Common myeloid progenitor, CD34-positive (primary cell): ENCODE data around the gene TMEM176A.

Source experiments
- CTCF ChIA-PET: fragments of 350-600 bp; sonication (Branson Sonifier 250); formaldehyde crosslinking; loops from one replicate; lab custom pipeline; 2021; ENCODE audit warnings: antibody characterized with exemption; lab: Charles Lee
- POLR2A ChIA-PET: fragments of 350-600 bp; sonication (Branson Sonifier 250); formaldehyde crosslinking; loops from one replicate; lab custom pipeline; 2021; ENCODE audit warnings: antibody characterized with exemption; lab: Charles Lee
- DNase-seq, 3 donors: peaks; one replicate each; pipeline versions ENCODE4 v3.0.0 to v3.0.0-alpha.2; 2013
- H3K27ac ChIP-seq, 2 experiments: 1 replicate in 1 of 2; 2 replicates in 1 of 2; pipeline ENCODE4 v1.7.0; 2013; ENCODE audit warnings: inconsistent platforms in 2 of 2, low read length in 2 of 2, mild to moderate bottlenecking in 2 of 2, low read depth in 1 of 2, moderate library complexity in 1 of 2; ENCODE audit not compliant: severe bottlenecking in 2 of 2, insufficient read depth in 1 of 2, poor library complexity in 1 of 2
- H3K27me3 ChIP-seq, 5 experiments: replicated peaks in 2 of 5; 1 replicate in 3 of 5; 2 replicates in 2 of 5; pipeline versions ENCODE4 v1.6.1 to v1.7.0; 2013; ENCODE audit warnings: low read length in 4 of 5, mild to moderate bottlenecking in 2 of 5, moderate library complexity in 2 of 5, inconsistent platforms in 1 of 5; ENCODE audit not compliant: insufficient read depth in 5 of 5, control insufficient read depth in 4 of 5
- H3K36me3 ChIP-seq, 4 experiments: 1 replicate in 2 of 4; 2 replicates in 2 of 4; pipeline versions ENCODE4 v1.6.1 to v1.7.0; 2013; ENCODE audit warnings: low read length in 3 of 4, control low read depth in 1 of 4, mild to moderate bottlenecking in 1 of 4; ENCODE audit not compliant: control insufficient read depth in 4 of 4, insufficient read depth in 4 of 4
- H3K4me1 ChIP-seq, 4 experiments: 1 replicate in 3 of 4; 2 replicates in 1 of 4; pipeline versions ENCODE4 v1.6.1 to v1.7.1; 2013; ENCODE audit warnings: low read length in 3 of 4, mild to moderate bottlenecking in 3 of 4, control low read depth in 1 of 4, inconsistent platforms in 1 of 4, moderate library complexity in 1 of 4; ENCODE audit not compliant: control insufficient read depth in 4 of 4, insufficient read depth in 4 of 4; ENCODE audit errors: control extremely low read depth in 1 of 4
- H3K4me3 ChIP-seq, 7 experiments: 1 replicate in 4 of 7; 2 replicates in 3 of 7; pipeline versions ENCODE4 v1.5.1 to v1.7.0; 2013; ENCODE audit warnings: mild to moderate bottlenecking in 7 of 7, low read length in 6 of 7, moderate library complexity in 6 of 7, inconsistent platforms in 2 of 7, low read depth in 2 of 7, control low read depth in 1 of 7; ENCODE audit not compliant: insufficient read depth in 4 of 7, control insufficient read depth in 1 of 7; ENCODE audit errors: extremely low read depth in 1 of 7
- H3K9me3 ChIP-seq, 5 experiments: 1 replicate in 4 of 5; 2 replicates in 1 of 5; pipeline versions ENCODE4 v1.6.1 to v1.7.1; 2013; ENCODE audit warnings: low read length in 4 of 5, mild to moderate bottlenecking in 2 of 5, inconsistent platforms in 1 of 5, low read depth in 1 of 5, moderate library complexity in 1 of 5; ENCODE audit not compliant: control insufficient read depth in 4 of 5, insufficient read depth in 2 of 5; ENCODE audit errors: control extremely low read depth in 1 of 5
- WGBS: methylation state at CpG from one replicate; pipeline ENCODE4 v1.1.5; 2013; ENCODE audit not compliant: insufficient coverage; 5-methylcytosine and 5-hydroxymethylcytosine counted together

TMEM176A gene

GRCh38 chr7:150814328-150815001 lies 13.9 kb downstream of the TMEM176A start:
- no peaks in the 10 kb centered on the region for H3K27me3 ChIP-seq
- CTCF ChIA-PET: no interaction called here
- H3K36me3 ChIP-seq: no peaks in the 10 kb centered on the region
- no peak overlapping the region for H3K4me3 ChIP-seq
- POLR2A ChIA-PET: no interaction called here
- DNase-seq: no peak
- H3K9me3 ChIP-seq: peaks cover 0 to 8% (median 6%) of the 10 kb centered on the region in 5 experiments
- H3K27ac ChIP-seq: no peak overlapping the region
- WGBS: 100% methylated on average over 3 of the region's 7 CpGs
- no peaks in the 10 kb centered on the region for H3K4me1 ChIP-seq

- H3K27me3 ChIP-seq: no peaks in the 10 kb centered on the region
- POLR2A ChIA-PET: no interaction called here
- CTCF ChIA-PET: interaction anchor here (0.9 kb wide), 1 partner anchor 63 kb away, joined by 3 read pairs; no protein-coding TSS in a partner anchor
These were observed 18.4 kb downstream of the TMEM176A start for GRCh38 chr7:150818971-150819370.

GRCh38 chr7:150820148-150820547 lies 19.6 kb downstream of the TMEM176A start:
- H3K36me3 ChIP-seq: no peaks in the 10 kb centered on the region
- H3K27me3 ChIP-seq: no peaks in the 10 kb centered on the region
- CTCF ChIA-PET: no interaction called here
- WGBS: 92% methylated on average over 4 of the region's 5 CpGs
- H3K9me3 ChIP-seq: peaks cover 0 to 10% (median 6%) of the 10 kb centered on the region in 5 experiments
- H3K4me3 ChIP-seq: no peak overlapping the region
- POLR2A ChIA-PET: no interaction called here
- no peak for DNase-seq
- H3K4me1 ChIP-seq: no peaks in the 10 kb centered on the region
- no peak overlapping the region for H3K27ac ChIP-seq

More at GRCh38 chr7:150818971-150819370, 18.4 kb downstream of the TMEM176A start:
- no peaks in the 10 kb centered on the region for H3K36me3 ChIP-seq
- WGBS: no CpG with 5 or more reads among the region's 2 CpGs
- DNase-seq: no peak
- peaks cover 0 to 10% (median 6%) of the 10 kb centered on the region in 5 experiments for H3K9me3 ChIP-seq
- no peaks in the 10 kb centered on the region for H3K4me1 ChIP-seq
- H3K4me3 ChIP-seq: no peak overlapping the region
- H3K27ac ChIP-seq: no peak overlapping the region

- no peaks in the 10 kb centered on the region for H3K27me3 ChIP-seq
- no peak overlapping the region for H3K4me3 ChIP-seq
- H3K9me3 ChIP-seq: peaks cover 0 to 10% (median 4%) of the 10 kb centered on the region in 5 experiments
- no peaks in the 10 kb centered on the region for H3K36me3 ChIP-seq
- CTCF ChIA-PET: no interaction called here
- no peaks in the 10 kb centered on the region for H3K4me1 ChIP-seq
- 100% methylated on average over 3 of the region's 7 CpGs for WGBS
- DNase-seq: no peak
- POLR2A ChIA-PET: no interaction called here
- H3K27ac ChIP-seq: no peak overlapping the region
These were observed 20.1 kb downstream of the TMEM176A start for GRCh38 chr7:150820578-150821198.

GRCh38 chr7:150823043-150823442 lies 22.5 kb downstream of the TMEM176A start:
- Histone ChIP-seq H3K27ac (no peak overlapping the region), H3K4me1 (no peaks in the 10 kb centered on the region), H3K4me3 (no peak overlapping the region), H3K9me3 (peaks cover 0 to 3% (median 0%) of the 10 kb centered on the region in 5 experiments), H3K27me3 (peaks cover 0 to 5% (median 2%) of the 10 kb centered on the region in 5 experiments), H3K36me3 (no peaks in the 10 kb centered on the region)
- POLR2A ChIA-PET: no interaction called here
- CTCF ChIA-PET: no interaction called here
- WGBS: 92% methylated on average over 8 of the region's 8 CpGs
- DNase-seq: no peak

GRCh38 chr7:150823484-150824126 lies 23.0 kb downstream of the TMEM176A start:
- DNase-seq: no peak
- Histone ChIP-seq H3K27me3 (peaks cover 0 to 8% (median 3%) of the 10 kb centered on the region in 5 experiments), H3K27ac (no peak overlapping the region), H3K9me3 (peaks cover 0 to 3% (median 0%) of the 10 kb centered on the region in 5 experiments), H3K4me3 (no peak overlapping the region), H3K4me1 (no peaks in the 10 kb centered on the region), H3K36me3 (no peaks in the 10 kb centered on the region)
- CTCF ChIA-PET: interaction anchor here (0.8 to 0.9 kb wide), 2 partner anchors 13 to 42 kb away, joined by 3 read pairs; no protein-coding TSS in a partner anchor
- 97% methylated on average over 10 of the region's 10 CpGs for WGBS
- POLR2A ChIA-PET: no interaction called here
